ENCODE measurements around the gene RFX3. TPM values are rescaled to one million over a fixed set of nuclear protein-coding genes. Genes with fewer than 3 reads are reported as not detected.

Gene RFX3
- total and polyA plus RNA-seq, 4 donors, result 0.30 to 4.6 (median 1.5) TPM

DNA sequence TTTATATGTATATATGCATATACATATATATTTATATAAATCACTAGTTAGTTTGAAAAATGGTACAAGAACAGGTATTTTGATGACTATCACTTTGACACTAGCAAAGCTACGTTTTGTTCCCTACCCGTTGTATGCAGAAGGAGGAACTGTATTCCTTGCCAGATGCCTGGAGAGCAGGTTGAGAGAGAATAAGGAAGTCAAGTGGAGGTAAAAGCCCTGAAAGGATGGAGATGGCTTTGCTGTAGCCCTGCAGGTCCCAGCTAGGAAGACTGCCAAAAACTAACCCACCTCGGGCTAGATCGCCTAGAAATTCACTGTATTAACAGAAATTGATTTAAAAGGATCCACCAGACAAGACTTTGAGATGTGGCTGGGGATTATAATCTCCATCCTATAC lies 229.3 kb downstream of the RFX3 start:
- H3K4me3 ChIP-seq (ENCODE audit: low read depth in 1 of 3, low read length in 3 of 3), result no peak overlapping the region
- DNase-seq (ENCODE audit: low spot score), result no peak
- H3K27me3 ChIP-seq (ENCODE audit: control insufficient read depth in 4 of 4, insufficient read depth in 4 of 4, low read length in 3 of 4), result no peaks in the 10 kb centered on the region
- no peak overlapping the region for H3K9ac ChIP-seq (ENCODE audit: low read depth in 1 of 2, low read length in 2 of 2)
- H3K4me1 ChIP-seq (ENCODE audit: control insufficient read depth in 4 of 4, insufficient read depth in 4 of 4, low read length in 3 of 4), result no peaks in the 10 kb centered on the region
- no peaks in the 10 kb centered on the region for H3K9me3 ChIP-seq (ENCODE audit: control insufficient read depth in 4 of 4, low read length in 3 of 4)
- no peak overlapping the region for H3K27ac ChIP-seq (ENCODE audit: low read depth in 1 of 2, low read length in 2 of 2)
- no peaks in the 10 kb centered on the region for H3K36me3 ChIP-seq (ENCODE audit: control insufficient read depth in 4 of 4, insufficient read depth in 3 of 4, low read depth in 1 of 4, low read length in 3 of 4)
- TF ChIP-seq SP1 (IDR thresholded peaks at IDR 0.05) (no peak), JUND (IDR thresholded peaks at IDR 0.05) (no peak), NR2F2 (IDR thresholded peaks at IDR 0.05) (no peak), HNF4G (IDR thresholded peaks at IDR 0.05) (no peak), MAX (IDR thresholded peaks at IDR 0.05) (no peak), ATF3 (IDR thresholded peaks at IDR 0.05) (no peak)
- 84% methylated on average over 4 of the region's 4 CpGs for WGBS

DNA sequence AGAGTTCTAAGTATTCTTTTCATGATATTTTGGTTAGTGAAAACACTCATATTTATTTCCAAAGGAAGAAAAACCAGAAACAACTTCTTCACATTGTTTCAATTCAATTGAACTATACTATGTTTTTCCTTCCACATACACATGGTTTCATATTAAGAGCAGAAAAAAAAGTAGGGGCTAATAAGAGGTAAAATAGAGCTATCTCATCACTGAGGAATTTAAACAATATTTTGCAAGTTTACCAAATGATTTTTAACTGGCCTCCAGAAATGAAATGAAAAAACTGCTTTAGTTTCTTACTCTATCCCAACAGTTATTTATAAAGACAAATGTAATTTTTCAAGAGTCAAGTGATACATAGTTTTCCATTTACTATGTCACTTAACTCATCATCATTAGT lies 233.5 kb downstream of the RFX3 start:
- peaks cover 0 to 3% (median 0%) of the 10 kb centered on the region in 4 donors for H3K36me3 ChIP-seq (ENCODE audit: control insufficient read depth in 4 of 4, insufficient read depth in 3 of 4, low read depth in 1 of 4, low read length in 3 of 4)
- no peak overlapping the region for H3K27ac ChIP-seq (ENCODE audit: low read depth in 1 of 2, low read length in 2 of 2)
- TF ChIP-seq MAX (IDR thresholded peaks at IDR 0.05) (no peak), NR2F2 (IDR thresholded peaks at IDR 0.05) (no peak), TAF1 (conservative IDR thresholded peaks at IDR 0.05) (no peak), FOXA2 (IDR thresholded peaks at IDR 0.05) (no peak), HNF4G (IDR thresholded peaks at IDR 0.05) (no peak), HNF4A (conservative IDR thresholded peaks at IDR 0.05) (no peak), GABPA (IDR thresholded peaks at IDR 0.05 in 1 of 2, conservative IDR thresholded peaks at IDR 0.05 in 1 of 2) (no peak), JUND (IDR thresholded peaks at IDR 0.05) (no peak), RAD21 (IDR thresholded peaks at IDR 0.05) (no peak)
- TF ChIP-seq, protein P1, sequence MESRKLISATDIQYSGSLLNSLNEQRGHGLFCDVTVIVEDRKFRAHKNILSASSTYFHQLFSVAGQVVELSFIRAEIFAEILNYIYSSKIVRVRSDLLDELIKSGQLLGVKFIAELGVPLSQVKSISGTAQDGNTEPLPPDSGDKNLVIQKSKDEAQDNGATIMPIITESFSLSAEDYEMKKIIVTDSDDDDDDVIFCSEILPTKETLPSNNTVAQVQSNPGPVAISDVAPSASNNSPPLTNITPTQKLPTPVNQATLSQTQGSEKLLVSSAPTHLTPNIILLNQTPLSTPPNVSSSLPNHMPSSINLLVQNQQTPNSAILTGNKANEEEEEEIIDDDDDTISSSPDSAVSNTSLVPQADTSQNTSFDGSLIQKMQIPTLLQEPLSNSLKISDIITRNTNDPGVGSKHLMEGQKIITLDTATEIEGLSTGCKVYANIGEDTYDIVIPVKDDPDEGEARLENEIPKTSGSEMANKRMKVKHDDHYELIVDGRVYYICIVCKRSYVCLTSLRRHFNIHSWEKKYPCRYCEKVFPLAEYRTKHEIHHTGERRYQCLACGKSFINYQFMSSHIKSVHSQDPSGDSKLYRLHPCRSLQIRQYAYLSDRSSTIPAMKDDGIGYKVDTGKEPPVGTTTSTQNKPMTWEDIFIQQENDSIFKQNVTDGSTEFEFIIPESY (IDR thresholded peaks at IDR 0.05), result no peak
- TF ChIP-seq, protein P2, sequence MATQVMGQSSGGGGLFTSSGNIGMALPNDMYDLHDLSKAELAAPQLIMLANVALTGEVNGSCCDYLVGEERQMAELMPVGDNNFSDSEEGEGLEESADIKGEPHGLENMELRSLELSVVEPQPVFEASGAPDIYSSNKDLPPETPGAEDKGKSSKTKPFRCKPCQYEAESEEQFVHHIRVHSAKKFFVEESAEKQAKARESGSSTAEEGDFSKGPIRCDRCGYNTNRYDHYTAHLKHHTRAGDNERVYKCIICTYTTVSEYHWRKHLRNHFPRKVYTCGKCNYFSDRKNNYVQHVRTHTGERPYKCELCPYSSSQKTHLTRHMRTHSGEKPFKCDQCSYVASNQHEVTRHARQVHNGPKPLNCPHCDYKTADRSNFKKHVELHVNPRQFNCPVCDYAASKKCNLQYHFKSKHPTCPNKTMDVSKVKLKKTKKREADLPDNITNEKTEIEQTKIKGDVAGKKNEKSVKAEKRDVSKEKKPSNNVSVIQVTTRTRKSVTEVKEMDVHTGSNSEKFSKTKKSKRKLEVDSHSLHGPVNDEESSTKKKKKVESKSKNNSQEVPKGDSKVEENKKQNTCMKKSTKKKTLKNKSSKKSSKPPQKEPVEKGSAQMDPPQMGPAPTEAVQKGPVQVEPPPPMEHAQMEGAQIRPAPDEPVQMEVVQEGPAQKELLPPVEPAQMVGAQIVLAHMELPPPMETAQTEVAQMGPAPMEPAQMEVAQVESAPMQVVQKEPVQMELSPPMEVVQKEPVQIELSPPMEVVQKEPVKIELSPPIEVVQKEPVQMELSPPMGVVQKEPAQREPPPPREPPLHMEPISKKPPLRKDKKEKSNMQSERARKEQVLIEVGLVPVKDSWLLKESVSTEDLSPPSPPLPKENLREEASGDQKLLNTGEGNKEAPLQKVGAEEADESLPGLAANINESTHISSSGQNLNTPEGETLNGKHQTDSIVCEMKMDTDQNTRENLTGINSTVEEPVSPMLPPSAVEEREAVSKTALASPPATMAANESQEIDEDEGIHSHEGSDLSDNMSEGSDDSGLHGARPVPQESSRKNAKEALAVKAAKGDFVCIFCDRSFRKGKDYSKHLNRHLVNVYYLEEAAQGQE (IDR thresholded peaks at IDR 0.05), result no peak
- peaks cover 0 to 4% (median 0%) of the 10 kb centered on the region in 4 donors for H3K9me3 ChIP-seq (ENCODE audit: control insufficient read depth in 4 of 4, low read length in 3 of 4)
- DNase-seq (ENCODE audit: low spot score), result no peak
- no peak overlapping the region for H3K4me3 ChIP-seq (ENCODE audit: low read depth in 1 of 3, low read length in 3 of 3)
- H3K4me1 ChIP-seq (ENCODE audit: control insufficient read depth in 4 of 4, insufficient read depth in 4 of 4, low read length in 3 of 4), result no peaks in the 10 kb centered on the region
- no peak overlapping the region for H3K9ac ChIP-seq (ENCODE audit: low read depth in 1 of 2, low read length in 2 of 2)
- no peaks in the 10 kb centered on the region for H3K27me3 ChIP-seq (ENCODE audit: control insufficient read depth in 4 of 4, insufficient read depth in 4 of 4, low read length in 3 of 4)

Measured in liver (tissue), 9 donors.